ENCODE measurements around the gene CBR4. TPM values are rescaled to one million over a fixed set of nuclear protein-coding genes. Genes with fewer than 3 reads are reported as not detected.
A peak's percentile ranks its signal among the peaks of the same experiment; 100 is the strongest.

Gene CBR4
- total RNA-seq, 4 donors from 2014 or later = 13.4 to 19.4 (median 16.3) TPM

GRCh38 chr4:169014586-169014985 lies 4.5 kb upstream of the CBR4 start:
- Histone ChIP-seq H3K27me3 (no peaks in the 10 kb centered on the region), H3K9me3 (no peaks in the 10 kb centered on the region), H3K27ac (no peak overlapping the region), H3K4me1 (peaks cover 0 to 5% (median 0%) of the 10 kb centered on the region in 3 donors), H3K36me3 (no peaks in the 10 kb centered on the region), H3K4me3 (no peak overlapping the region)
- intact Hi-C loops (cut with DNase I) = no loop called here
- no peak for TF ChIP-seq POLR2A (IDR thresholded peaks at IDR 0.05)
- TF ChIP-seq CTCF (IDR thresholded peaks at IDR 0.05) = no peak
- DNase-seq = no peak
- 11 to 16% methylated on average over 2 of the region's 2 CpGs for whole genome bisulfite sequencing, 2 donors

- intact Hi-C loops (cut with DNase I) = no loop called here
- H3K27ac ChIP-seq = no peak overlapping the region
- H3K36me3 ChIP-seq = no peaks in the 10 kb centered on the region
- WGBS, 2 donors = 71 to 85% methylated on average over 1 of the region's 1 CpG
- H3K27me3 ChIP-seq = no peaks in the 10 kb centered on the region
- TF ChIP-seq POLR2A (IDR thresholded peaks at IDR 0.05) = no peak
- no peak for TF ChIP-seq CTCF (IDR thresholded peaks at IDR 0.05)
- H3K4me1 ChIP-seq = peaks cover 7 to 15% (median 8%) of the 10 kb centered on the region in 3 donors
- no peak overlapping the region for H3K4me3 ChIP-seq
- DNase-seq = no peak
- no peaks in the 10 kb centered on the region for H3K9me3 ChIP-seq
Observed at GRCh38 chr4:169013396-169013795, 3.3 kb upstream of the CBR4 start.

DNA sequence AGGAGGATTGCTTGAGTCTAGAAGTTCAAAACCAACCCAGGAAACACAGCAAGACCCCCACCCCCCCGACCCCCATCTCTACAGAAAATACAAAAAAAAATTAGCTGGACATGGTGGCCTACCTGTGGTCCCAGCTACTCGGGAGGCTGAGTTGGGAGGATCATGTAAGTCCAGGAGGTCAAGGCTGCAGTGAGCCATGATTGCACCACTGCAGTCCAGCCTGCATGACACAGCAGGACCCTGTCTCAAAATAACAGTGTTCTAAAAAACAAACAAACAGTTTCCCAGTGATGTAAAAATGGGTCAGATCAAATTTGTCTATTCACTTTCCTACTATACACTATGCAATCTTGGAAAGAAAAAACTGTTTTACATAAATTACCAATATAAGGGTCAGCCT lies 2.0 kb upstream of the CBR4 start:
- no peak for TF ChIP-seq CTCF (IDR thresholded peaks at IDR 0.05)
- TF ChIP-seq POLR2A (IDR thresholded peaks at IDR 0.05) = no peak
- intact Hi-C loops (cut with DNase I) = no loop called here
- Histone ChIP-seq H3K9me3 (no peaks in the 10 kb centered on the region), H3K4me1 (peaks cover 7 to 29% (median 14%) of the 10 kb centered on the region in 3 donors), H3K27ac (no peak overlapping the region), H3K27me3 (no peaks in the 10 kb centered on the region), H3K4me3 (no peak overlapping the region), H3K36me3 (no peaks in the 10 kb centered on the region)
- 45 to 73% methylated on average over 2 of the region's 2 CpGs for WGBS, 2 donors
- no peak for DNase-seq

DNA sequence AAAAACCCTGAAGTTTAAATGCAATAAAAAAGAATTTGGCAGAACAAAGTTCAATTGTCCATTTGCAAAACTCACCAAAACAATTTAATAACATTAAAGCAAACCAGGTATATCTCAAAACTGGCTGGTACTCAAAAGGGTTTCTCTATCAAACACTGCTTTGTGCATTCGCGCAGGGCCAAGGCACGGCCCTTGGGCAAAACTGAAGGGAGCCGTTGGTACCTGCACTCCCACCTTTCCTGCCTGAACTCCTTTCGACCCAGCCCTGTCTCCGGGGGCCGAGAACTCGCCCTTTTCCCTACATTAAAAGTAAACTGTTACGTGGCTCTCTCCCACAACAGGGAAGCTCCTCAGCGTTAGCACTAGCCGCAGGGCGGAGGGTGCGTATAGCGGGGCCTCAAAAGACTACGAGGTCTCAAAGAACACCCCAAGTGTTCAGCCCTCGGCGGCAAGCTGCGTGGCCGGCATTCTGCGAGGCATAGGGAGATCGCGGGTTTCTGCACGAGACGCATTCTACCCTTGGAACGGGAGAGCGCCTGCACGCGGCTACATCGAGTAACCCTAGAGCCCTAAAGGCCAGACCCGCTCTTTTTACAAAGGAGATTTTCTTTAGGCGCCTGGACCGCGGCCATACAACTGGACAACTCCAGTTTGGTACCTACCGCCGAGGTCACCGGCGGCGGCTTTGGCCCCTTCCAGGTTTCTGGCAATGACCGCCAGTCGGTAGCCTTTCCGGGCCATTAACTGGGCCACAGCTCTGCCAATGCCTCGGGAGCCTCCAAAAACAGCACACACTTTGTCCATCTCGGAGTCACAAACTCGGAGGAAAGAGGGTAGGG lies 550 bp downstream of the CBR4 start:
- intact Hi-C loops (cut with DNase I) = no loop called here
- TF ChIP-seq POLR2A (IDR thresholded peaks at IDR 0.05) (no peak), CTCF (IDR thresholded peaks at IDR 0.05) (peak in 1 of 6 experiments; percentile 11)
- Histone ChIP-seq H3K4me1 (peaks cover 7 to 48% (median 14%) of the 10 kb centered on the region in 3 donors), H3K9me3 (no peaks in the 10 kb centered on the region), H3K4me3 (peak overlapping the region; percentile 58 to 84 (median 72)), H3K36me3 (peaks cover 0 to 19% (median 0%) of the 10 kb centered on the region in 3 donors), H3K27ac (peak overlapping the region; percentile 91 to 98 (median 96)), H3K27me3 (no peaks in the 10 kb centered on the region)
- WGBS, 2 donors = 0 to 1% methylated on average over 29 to 33 of the region's 44 CpGs
- peak; percentile 19 for DNase-seq

GRCh38 chr4:169005453-169006099 lies 4.5 kb downstream of the CBR4 start:
- H3K4me1 ChIP-seq = peaks cover 7 to 44% (median 14%) of the 10 kb centered on the region in 3 donors
- H3K4me3 ChIP-seq = no peak overlapping the region
- 45 to 49% methylated on average over 1 of the region's 1 CpG for WGBS, 2 donors
- TF ChIP-seq POLR2A (IDR thresholded peaks at IDR 0.05) (no peak), CTCF (IDR thresholded peaks at IDR 0.05) (peak in 3 of 6 experiments; percentile 20 to 44 (median 21))
- H3K27ac ChIP-seq = no peak overlapping the region
- intact Hi-C loops (cut with DNase I) = no loop called here
- no peaks in the 10 kb centered on the region for H3K9me3 ChIP-seq
- no peaks in the 10 kb centered on the region for H3K27me3 ChIP-seq
- H3K36me3 ChIP-seq = peaks cover 0 to 57% (median 0%) of the 10 kb centered on the region in 3 donors
- DNase-seq = no peak
